Measurements from ENCODE around the gene MINDY4. TPM values are rescaled to one million over a fixed set of nuclear protein-coding genes. Genes with fewer than 3 reads are reported as not detected.

The MINDY4 gene
- total RNA-seq, 1 experiment from 2014 or later = 9.2 TPM

GRCh38 chr7:30924624-30925023 is 153.4 kb downstream of the MINDY4 start:
- peaks cover 9% of the 10 kb centered on the region for H3K27me3 Mint-ChIP-seq (ENCODE audit: insufficient read depth, unreplicated experiment)
- intact Hi-C loops (cut with micrococcal nuclease) = no loop called here
- no peak overlapping the region for H3K27ac Mint-ChIP-seq (ENCODE audit: low read depth, unreplicated experiment)
- no TSS peak for BruUV-seq (replicated peaks)
- DNase-seq (ENCODE audit: unreplicated experiment) = no peak
- H3K4me1 Mint-ChIP-seq (ENCODE audit: insufficient read depth, unreplicated experiment) = peaks cover 16% of the 10 kb centered on the region
- TF ChIP-seq CTCF (IDR thresholded peaks at IDR 0.05; ENCODE audit: unreplicated experiment) = no peak
- ChIA-PET CTCF (interaction anchor here (0.6 to 2.1 kb wide), 4 partner anchors 14 to 196 kb away, joined by 3 to 11 read pairs (median 4); no protein-coding TSS in a partner anchor), POLR2A (no interaction called here)
- no peak overlapping the region for H3K4me3 Mint-ChIP-seq (ENCODE audit: unreplicated experiment)
- H3K9me3 Mint-ChIP-seq (ENCODE audit: unreplicated experiment) = no peaks in the 10 kb centered on the region
- H3K36me3 Mint-ChIP-seq (ENCODE audit: insufficient read depth, unreplicated experiment) = no peaks in the 10 kb centered on the region

GRCh38 chr7:30925117-30925516 is 153.9 kb downstream of the MINDY4 start:
- H3K36me3 Mint-ChIP-seq (ENCODE audit: insufficient read depth, unreplicated experiment) = no peaks in the 10 kb centered on the region
- ChIA-PET POLR2A (no interaction called here), CTCF (interaction anchor here (0.6 to 2.1 kb wide), 4 partner anchors 13 to 196 kb away, joined by 3 to 11 read pairs (median 4); no protein-coding TSS in a partner anchor)
- peaks cover 12% of the 10 kb centered on the region for H3K27me3 Mint-ChIP-seq (ENCODE audit: insufficient read depth, unreplicated experiment)
- no peak for TF ChIP-seq CTCF (IDR thresholded peaks at IDR 0.05; ENCODE audit: unreplicated experiment)
- no peak for DNase-seq (ENCODE audit: unreplicated experiment)
- no TSS peak for BruUV-seq (replicated peaks)
- no peak overlapping the region for H3K4me3 Mint-ChIP-seq (ENCODE audit: unreplicated experiment)
- intact Hi-C loops (cut with micrococcal nuclease) = no loop called here
- H3K4me1 Mint-ChIP-seq (ENCODE audit: insufficient read depth, unreplicated experiment) = peaks cover 11% of the 10 kb centered on the region
- H3K9me3 Mint-ChIP-seq (ENCODE audit: unreplicated experiment) = no peaks in the 10 kb centered on the region
- no peak overlapping the region for H3K27ac Mint-ChIP-seq (ENCODE audit: low read depth, unreplicated experiment)

- H3K27me3 Mint-ChIP-seq (ENCODE audit: insufficient read depth, unreplicated experiment) = peaks cover 12% of the 10 kb centered on the region
- no peak overlapping the region for H3K4me3 Mint-ChIP-seq (ENCODE audit: unreplicated experiment)
- BruUV-seq (replicated peaks) = no TSS peak
- no peaks in the 10 kb centered on the region for H3K9me3 Mint-ChIP-seq (ENCODE audit: unreplicated experiment)
- POLR2A ChIA-PET = no interaction called here
- intact Hi-C loops (cut with micrococcal nuclease) = no loop called here
- DNase-seq (ENCODE audit: unreplicated experiment) = no peak
- H3K4me1 Mint-ChIP-seq (ENCODE audit: insufficient read depth, unreplicated experiment) = peaks cover 6% of the 10 kb centered on the region
- no peak overlapping the region for H3K27ac Mint-ChIP-seq (ENCODE audit: low read depth, unreplicated experiment)
- TF ChIP-seq CTCF (IDR thresholded peaks at IDR 0.05; ENCODE audit: unreplicated experiment) = no peak
- H3K36me3 Mint-ChIP-seq (ENCODE audit: insufficient read depth, unreplicated experiment) = no peaks in the 10 kb centered on the region
- CTCF ChIA-PET = no interaction called here
These were observed 154.7 kb downstream of the MINDY4 start for GRCh38 chr7:30925913-30926312.

GRCh38 chr7:30926313-30926712 is 155.1 kb downstream of the MINDY4 start:
- CTCF ChIA-PET = interaction anchor here (1.5 kb wide), 1 partner anchor 58 kb away, joined by 5 read pairs; no protein-coding TSS in a partner anchor
- TF ChIP-seq CTCF (IDR thresholded peaks at IDR 0.05; ENCODE audit: unreplicated experiment) = no peak
- Mint-ChIP-seq H3K4me3 (ENCODE audit: unreplicated experiment) (no peak overlapping the region), H3K36me3 (ENCODE audit: insufficient read depth, unreplicated experiment) (no peaks in the 10 kb centered on the region), H3K27me3 (ENCODE audit: insufficient read depth, unreplicated experiment) (peaks cover 12% of the 10 kb centered on the region), H3K4me1 (ENCODE audit: insufficient read depth, unreplicated experiment) (peaks cover 2% of the 10 kb centered on the region), H3K27ac (ENCODE audit: low read depth, unreplicated experiment) (no peak overlapping the region), H3K9me3 (ENCODE audit: unreplicated experiment) (no peaks in the 10 kb centered on the region)
- POLR2A ChIA-PET = no interaction called here
- no TSS peak for BruUV-seq (replicated peaks)
- intact Hi-C loops (cut with micrococcal nuclease) = no loop called here
- no peak for DNase-seq (ENCODE audit: unreplicated experiment)

Data from MCF 10A (cell line).